Stimulated activated CD8-positive, alpha-beta memory T cell treated with anti-CD3 and anti-CD28 coated beads, Interleukin-7, amount 100 ng/mL, for 24 hours (primary cell): ENCODE data around the gene UTP25.

Source experiments
- DNase-seq: peaks from one replicate; pipeline ENCODE4 v3.0.0-alpha.2; 2020; ENCODE audit warnings: low read depth

The UTP25 gene

DNA sequence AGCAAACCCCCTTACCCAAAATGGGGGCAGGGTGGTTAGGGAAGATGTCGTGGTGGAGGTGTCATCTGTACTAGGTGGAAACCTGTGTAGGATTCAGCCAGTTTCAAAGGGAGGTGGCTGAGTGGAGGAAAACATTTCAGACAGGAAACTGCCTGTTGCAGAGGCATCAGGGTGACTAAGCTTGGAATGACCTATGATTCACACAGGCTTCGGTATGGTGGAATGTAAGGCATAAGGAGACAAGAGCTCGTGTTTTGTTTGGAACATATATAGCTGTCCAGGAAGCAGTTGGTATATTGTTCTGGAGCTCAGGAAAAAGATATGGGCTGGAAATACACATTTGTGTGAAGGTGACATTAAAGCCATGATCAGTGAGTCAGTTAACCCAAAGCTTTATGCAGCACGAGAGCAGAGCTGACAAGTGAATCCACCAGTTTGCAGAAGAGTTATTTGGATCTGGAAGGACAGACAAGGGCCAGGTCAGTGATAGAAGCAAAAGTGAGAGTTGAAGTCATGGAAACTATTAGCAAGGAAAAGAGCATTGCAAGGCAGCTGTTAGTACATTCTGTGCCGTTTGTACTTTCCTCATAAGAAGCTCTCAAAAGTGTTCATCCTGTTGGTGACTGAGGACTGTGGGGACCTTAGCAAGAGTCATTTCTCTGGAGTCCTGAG, 12.2 kb downstream of the UTP25 start:
- no peak for DNase-seq

GRCh38 chr1:209840611-209841010, 12.8 kb downstream of the UTP25 start:
- no peak for DNase-seq

- DNase-seq: no peak
These were observed 17.1 kb downstream of the UTP25 start for GRCh38 chr1:209844695-209845407.

GRCh38 chr1:209845408-209845725, 17.6 kb downstream of the UTP25 start:
- no peak for DNase-seq

GRCh38 chr1:209849388-209849787, 21.6 kb downstream of the UTP25 start:
- DNase-seq: no peak

- no peak for DNase-seq
These were observed 22.7 kb downstream of the UTP25 start for GRCh38 chr1:209850342-209850979.

GRCh38 chr1:209853676-209854075, 25.9 kb downstream of the UTP25 start:
- DNase-seq: no peak

DNA sequence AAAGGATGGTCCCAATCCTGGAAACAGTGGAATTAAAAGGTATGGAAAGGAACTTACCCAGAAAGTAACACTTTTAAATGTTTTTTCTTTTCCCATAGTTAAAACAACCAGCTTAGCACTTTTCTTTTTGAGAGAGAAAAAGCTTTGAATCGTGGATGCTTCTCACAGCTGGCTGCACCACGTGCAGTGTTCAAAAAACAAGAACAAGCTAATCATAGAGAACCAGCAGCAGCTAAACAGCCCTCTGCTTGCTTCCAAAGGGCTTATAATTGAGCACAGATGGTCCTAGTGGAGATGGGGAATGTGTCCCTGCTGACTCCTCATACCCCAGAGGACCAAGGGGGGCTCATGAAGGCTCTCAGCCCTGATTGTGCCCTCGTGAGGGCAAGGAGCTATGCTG, 26.4 kb downstream of the UTP25 start:
- no peak for DNase-seq

GRCh38 chr1:209855006-209855405, 27.2 kb downstream of the UTP25 start:
- DNase-seq: no peak

DNA sequence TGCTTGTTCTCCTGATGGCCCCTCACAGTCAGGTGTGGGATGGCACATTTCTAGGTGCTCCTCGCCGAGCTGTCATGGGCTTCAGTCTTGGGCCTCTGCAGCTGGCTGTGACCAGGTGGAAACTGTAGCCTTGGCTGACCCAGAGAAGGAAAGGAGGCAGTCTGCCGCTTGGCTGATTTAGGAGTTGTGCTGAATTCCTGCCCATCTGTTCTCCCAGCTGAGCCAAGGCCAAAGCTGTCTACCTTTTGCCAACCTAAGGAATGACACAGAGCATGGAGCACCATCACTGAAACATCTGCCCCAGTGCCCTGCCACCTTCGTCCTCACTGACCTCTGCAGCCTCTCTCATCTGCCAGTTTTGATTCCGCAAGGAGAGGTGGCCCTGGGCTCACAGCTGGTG, 27.9 kb downstream of the UTP25 start:
- no peak for DNase-seq

DNA sequence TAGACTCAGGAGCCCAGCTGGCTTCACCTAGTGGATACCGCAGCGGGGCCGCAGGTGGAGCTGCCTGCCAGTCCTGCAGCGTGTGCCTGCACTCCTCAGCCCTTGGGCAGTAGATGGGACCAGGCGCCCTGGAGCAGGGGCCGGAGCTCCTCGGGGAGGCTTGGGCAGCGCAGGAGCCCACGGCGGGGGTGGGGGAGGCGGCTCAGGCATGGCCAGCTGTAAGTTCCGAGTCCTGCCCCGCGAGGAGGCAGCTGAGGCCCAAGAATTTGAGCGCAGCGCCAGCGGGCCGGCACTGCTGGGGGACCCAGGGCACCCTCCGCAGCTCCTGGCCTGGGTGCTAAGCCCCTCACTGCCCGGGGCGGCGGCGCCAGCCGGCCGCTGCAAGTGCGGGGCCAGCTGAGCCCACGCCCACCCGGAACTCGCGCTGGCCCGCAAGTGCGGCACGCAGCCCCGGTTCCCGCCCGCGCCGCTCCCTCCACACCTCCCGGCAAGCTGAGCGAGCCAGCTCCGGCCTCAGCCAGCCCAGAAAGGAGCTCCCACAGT, 30.9 kb downstream of the UTP25 start:
- no peak for DNase-seq

- DNase-seq: peak; percentile 33
These were observed 32.6 kb downstream of the UTP25 start for GRCh38 chr1:209860293-209860881.

DNA sequence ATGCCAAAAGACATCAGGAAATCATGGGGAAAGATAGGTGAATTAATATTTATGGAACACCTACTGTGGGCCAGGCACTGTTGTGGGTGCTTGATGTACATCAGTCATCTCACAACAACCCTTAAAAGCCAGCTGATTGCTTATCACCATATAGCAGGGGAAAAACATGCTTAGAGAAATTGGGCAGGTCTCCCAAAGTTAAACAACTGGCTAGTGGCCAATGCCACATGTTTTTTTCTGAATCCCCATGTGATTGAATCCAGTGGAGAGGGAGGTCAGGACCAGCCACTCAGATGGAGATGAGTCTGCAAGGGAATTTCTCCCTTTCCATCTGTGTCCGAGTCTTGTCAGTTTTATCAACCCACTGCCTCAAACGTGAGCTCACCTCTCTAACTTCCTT, 33.5 kb downstream of the UTP25 start:
- DNase-seq: no peak

GRCh38 chr1:209862391-209863356, 34.9 kb downstream of the UTP25 start:
- DNase-seq: no peak

- no peak for DNase-seq
These were observed 36.2 kb downstream of the UTP25 start for GRCh38 chr1:209863766-209864485.

- DNase-seq: no peak
These were observed 38.4 kb downstream of the UTP25 start for GRCh38 chr1:209866201-209866600.

GRCh38 chr1:209869291-209870149, 41.7 kb downstream of the UTP25 start:
- DNase-seq: no peak

- no peak for DNase-seq
These were observed 42.5 kb downstream of the UTP25 start for GRCh38 chr1:209870151-209870831.

GRCh38 chr1:209871006-209871405, 43.2 kb downstream of the UTP25 start:
- no peak for DNase-seq
